Heart left ventricle (tissue), 13 donors: Measurements from ENCODE around the gene UPK2.

Source experiments
- POLR2A ChIP-seq, 2 donors: fragments of 450-650 bp; IDR thresholded peaks; one replicate each; pipeline ENCODE4 v1.6.1; 2017; ENCODE audit warnings: antibody characterized with exemption in 2 of 2, mild to moderate bottlenecking in 2 of 2, moderate library complexity in 2 of 2
- TF ChIP-seq, protein P1 (sequence below), 12 donors: fragments of 200-600 bp; sonication (generic) in 4 of 12; IDR thresholded peaks; one replicate each; pipeline versions ENCODE4 v1.5.0 to v1.8.0; 2018 to 2022; ENCODE audit warnings: antibody characterized with exemption in 12 of 12, mild to moderate bottlenecking in 5 of 12
- donor health status: ischemic (EF 13 %, LVEDD 7.1; RV severe dilation, severe dysfunction).
- donor health status: DM: no; HTN: yes; CAD: no.
- donor health status: DM: no; HTN: no; CAD: no.
- donor health status: ischemic (EF 25% LVEDD 6.9; RV normal size, moderate dysfunction).
- donor health status: ischemic (EF 25% LVEDD 5.7; RV mildly dilated, moderate dysfunction).
- donor health status: ischemic (EF 35%, LVEDD 5.7; RV mildly dilated, moderate dysfunction).
- donor health status: nonischemic (EF 11% LVEDD 7.7; RV severe dilation, severe dysfunction).
- donor health status: DM: yes; HTN: yes; CAD: no.
- donor health status: PGD.
- donor health status: ischemic (EF 29% LVEDD 5.4; RV normal size, mild dysfunction).
- donor health status: nonischemic (EF 23%, LVEDD 6.1; RV moderate dilation, normal function).

DNA sequence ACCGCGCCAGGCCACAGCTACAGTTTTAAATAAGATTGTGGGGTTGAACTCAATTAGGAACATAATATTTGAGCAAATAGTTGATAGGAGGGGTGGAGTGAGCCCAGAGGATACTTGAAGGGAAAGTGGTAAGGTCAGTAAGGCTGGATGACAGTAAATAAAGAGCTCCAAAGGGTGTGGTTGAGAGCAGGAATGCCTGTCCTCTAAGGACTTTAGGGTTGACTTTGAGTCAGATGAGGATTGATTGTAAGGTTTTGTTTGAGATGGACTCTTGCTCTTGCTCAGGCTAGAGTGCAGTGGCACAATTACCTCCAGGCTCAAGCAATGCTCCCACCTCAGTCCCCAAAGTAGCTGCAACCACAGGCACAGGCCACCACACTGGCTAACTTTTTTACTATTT is 17.9 kb downstream of the UPK2 start:
- TF ChIP-seq, protein P1, sequence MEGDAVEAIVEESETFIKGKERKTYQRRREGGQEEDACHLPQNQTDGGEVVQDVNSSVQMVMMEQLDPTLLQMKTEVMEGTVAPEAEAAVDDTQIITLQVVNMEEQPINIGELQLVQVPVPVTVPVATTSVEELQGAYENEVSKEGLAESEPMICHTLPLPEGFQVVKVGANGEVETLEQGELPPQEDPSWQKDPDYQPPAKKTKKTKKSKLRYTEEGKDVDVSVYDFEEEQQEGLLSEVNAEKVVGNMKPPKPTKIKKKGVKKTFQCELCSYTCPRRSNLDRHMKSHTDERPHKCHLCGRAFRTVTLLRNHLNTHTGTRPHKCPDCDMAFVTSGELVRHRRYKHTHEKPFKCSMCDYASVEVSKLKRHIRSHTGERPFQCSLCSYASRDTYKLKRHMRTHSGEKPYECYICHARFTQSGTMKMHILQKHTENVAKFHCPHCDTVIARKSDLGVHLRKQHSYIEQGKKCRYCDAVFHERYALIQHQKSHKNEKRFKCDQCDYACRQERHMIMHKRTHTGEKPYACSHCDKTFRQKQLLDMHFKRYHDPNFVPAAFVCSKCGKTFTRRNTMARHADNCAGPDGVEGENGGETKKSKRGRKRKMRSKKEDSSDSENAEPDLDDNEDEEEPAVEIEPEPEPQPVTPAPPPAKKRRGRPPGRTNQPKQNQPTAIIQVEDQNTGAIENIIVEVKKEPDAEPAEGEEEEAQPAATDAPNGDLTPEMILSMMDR (IDR thresholded peaks at IDR 0.05): no peak
- no peak for TF ChIP-seq POLR2A (IDR thresholded peaks at IDR 0.05)
